ENCODE measurements around the gene CEBPZ.
"Not testable (repeated sequence)": the region's sequence is repeated elsewhere in the genome, so short reads cannot be mapped to it uniquely, and the experiment has no call there.

The CEBPZ gene, protein sequence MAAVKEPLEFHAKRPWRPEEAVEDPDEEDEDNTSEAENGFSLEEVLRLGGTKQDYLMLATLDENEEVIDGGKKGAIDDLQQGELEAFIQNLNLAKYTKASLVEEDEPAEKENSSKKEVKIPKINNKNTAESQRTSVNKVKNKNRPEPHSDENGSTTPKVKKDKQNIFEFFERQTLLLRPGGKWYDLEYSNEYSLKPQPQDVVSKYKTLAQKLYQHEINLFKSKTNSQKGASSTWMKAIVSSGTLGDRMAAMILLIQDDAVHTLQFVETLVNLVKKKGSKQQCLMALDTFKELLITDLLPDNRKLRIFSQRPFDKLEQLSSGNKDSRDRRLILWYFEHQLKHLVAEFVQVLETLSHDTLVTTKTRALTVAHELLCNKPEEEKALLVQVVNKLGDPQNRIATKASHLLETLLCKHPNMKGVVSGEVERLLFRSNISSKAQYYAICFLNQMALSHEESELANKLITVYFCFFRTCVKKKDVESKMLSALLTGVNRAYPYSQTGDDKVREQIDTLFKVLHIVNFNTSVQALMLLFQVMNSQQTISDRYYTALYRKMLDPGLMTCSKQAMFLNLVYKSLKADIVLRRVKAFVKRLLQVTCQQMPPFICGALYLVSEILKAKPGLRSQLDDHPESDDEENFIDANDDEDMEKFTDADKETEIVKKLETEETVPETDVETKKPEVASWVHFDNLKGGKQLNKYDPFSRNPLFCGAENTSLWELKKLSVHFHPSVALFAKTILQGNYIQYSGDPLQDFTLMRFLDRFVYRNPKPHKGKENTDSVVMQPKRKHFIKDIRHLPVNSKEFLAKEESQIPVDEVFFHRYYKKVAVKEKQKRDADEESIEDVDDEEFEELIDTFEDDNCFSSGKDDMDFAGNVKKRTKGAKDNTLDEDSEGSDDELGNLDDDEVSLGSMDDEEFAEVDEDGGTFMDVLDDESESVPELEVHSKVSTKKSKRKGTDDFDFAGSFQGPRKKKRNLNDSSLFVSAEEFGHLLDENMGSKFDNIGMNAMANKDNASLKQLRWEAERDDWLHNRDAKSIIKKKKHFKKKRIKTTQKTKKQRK

DNA sequence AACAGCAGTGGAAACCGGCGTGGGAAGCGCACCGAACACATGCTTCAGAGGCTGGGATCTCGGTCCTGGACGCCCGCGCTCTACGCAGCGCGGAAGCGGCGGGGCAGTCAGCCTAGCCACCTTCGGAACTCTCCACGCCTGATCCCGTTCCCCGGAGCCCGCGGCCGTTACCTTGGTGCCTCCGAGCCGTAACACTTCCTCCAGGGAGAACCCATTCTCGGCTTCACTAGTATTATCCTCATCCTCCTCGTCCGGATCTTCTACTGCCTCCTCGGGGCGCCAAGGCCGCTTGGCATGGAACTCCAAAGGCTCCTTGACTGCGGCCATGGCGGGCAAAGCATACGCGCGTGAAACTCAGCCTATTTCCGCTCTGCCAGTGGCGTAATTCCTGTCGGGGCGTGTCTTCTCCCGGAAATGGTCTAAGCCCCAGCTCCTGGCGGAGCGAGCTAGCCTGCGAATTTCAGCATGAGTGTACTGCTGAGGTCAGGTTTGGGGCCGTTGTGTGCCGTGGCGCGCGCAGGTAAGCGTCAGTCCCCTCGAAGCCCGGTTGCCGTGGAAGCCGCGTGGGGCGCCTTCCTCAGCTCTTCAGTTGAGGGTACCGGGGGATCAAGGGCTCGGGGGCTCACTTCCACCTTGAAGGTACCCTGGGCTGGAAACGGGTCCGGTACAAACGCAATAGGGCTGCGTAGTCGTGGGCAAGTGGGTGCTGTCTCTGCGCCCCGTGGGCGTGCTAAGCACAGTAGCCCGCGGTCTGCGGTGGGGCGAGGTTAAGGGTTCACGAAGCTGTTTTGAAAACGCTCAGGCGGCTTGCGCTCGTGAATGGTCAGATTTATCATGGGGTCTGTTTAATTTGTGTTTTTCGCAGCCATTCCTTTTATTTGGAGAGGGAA is at the start of gene CEBPZ, which contains the start of gene NDUFAF7:
Gene CEBPZ, minus strand, starts transcription at position 356 of the 890 bp plus-strand sequence. Its CDS starts 29 bp downstream, at position 327.
Gene NDUFAF7, plus strand, starts transcription at position 418 of the 890 bp plus-strand sequence. Its CDS starts 48 bp downstream, at position 466.
- peak; percentile 79 for DNase-seq

GRCh38 chr2:37276291-37276690 is 44.9 kb upstream of the CEBPZ start:
- DNase-seq = no peak

DNA sequence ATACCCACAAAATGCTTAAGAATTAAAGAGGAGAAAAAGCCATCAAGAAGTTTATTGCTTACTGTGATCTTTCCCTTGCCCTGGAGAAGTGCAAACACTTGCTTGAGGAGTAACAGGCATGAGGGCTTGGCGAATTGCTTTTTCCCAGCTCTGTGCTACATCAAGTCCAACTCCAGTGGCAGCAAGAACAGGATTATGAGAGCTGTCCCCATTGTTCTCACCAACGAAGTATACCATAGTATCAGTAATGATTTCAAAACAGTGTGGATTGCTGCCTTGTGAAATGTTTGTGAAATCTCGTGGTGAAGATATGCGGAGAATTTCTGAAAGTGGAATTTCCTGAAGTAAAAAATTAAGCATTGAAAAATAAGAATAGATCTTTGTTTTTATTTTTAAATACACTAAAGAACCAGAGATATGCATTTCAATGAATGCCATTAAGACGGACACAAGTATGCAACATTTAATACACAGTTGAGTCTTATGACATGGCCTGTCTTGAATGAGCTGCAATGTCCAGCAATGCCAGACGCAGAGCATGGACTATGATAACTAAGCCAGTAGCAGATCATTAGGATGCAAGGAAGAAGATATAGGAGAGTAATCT is 43.1 kb upstream of the CEBPZ start:
- no peak for DNase-seq

GRCh38 chr2:37271376-37272067 is 40.1 kb upstream of the CEBPZ start:
- no peak for DNase-seq

- DNase-seq = no peak
Measured at GRCh38 chr2:37268111-37268510, 36.7 kb upstream of the CEBPZ start.

GRCh38 chr2:37267685-37268084 is 36.3 kb upstream of the CEBPZ start:
- no peak for DNase-seq

DNA sequence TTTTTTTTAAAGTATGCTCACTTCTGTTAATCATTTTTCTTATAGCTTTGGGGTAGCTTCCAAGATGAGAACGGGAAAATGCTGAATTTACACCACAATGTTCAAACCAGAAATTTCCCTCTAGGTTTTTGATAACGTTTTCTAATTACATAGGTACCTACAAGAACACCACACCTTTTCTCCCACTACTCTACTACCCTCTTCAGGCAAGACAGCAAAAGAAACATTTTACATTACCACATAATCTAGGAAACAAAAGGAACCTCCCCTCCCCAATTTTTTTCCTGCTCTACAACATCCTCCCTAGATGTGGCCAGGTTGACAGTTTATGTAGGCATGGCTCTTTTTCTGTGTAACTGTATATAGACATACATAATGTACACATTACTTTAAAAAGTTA is 32.4 kb upstream of the CEBPZ start:
- no peak for DNase-seq

GRCh38 chr2:37262522-37262921 is 31.1 kb upstream of the CEBPZ start:
- DNase-seq = no peak

DNA sequence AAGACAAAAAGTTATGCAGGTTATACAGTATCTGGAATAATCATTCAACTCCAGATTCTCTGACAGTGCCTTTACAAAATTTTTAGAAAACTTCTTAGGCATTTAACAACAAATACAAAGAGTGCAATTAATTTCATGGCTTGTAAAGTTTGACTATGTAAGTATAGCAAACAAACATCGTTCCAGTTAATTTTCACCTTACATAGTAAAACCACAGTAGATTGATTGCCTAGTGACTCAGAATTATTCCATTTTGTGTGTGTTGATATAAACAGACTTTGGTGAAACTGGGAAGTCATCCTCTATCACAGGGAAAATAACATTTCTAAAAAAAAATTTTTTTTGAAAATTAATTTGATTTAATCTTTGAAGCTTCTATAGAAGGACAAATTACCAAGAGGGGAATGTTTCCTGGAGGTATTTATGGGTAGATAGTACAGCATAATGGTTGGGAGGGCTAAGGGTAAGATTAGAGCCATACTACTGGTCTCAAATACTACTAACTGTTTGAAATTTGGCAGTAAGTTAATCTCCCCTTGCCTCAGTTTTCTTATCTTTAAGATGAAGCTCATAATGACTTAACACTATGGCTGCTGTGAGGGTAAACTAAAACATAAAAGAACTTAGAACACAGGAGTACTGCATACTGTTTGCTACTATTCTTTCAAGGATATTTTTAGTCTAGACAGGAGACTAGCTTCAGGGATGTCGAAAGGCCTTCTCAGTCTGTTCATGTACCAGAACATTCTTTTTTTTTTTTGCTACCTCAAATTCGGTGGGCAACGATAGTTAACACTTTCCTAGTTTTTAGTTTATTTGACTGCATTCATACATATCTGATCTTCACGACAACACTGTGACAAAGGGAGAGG is 19.7 kb upstream of the CEBPZ start:
- no peak for DNase-seq

DNA sequence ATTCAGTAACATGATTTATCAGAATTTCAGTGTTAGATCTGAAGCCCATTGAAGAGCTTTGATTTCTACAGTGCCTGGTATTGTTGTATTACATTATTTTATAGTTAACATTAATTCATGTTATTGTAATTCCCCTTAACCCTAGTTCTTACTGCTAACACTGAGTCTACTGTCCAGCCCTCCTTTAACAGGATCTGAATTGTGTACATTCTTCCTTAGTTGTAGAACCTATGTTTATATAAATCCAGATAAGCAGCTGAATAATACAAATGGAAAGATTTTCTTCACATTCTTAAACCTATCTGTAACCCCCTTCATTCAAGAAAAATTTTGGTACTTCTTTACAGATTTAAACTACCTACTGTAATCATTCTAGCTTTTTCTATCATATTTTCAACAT is 14.8 kb upstream of the CEBPZ start:
- DNase-seq = no peak

GRCh38 chr2:37244755-37245154 is 13.4 kb upstream of the CEBPZ start:
- DNase-seq = no peak

DNA sequence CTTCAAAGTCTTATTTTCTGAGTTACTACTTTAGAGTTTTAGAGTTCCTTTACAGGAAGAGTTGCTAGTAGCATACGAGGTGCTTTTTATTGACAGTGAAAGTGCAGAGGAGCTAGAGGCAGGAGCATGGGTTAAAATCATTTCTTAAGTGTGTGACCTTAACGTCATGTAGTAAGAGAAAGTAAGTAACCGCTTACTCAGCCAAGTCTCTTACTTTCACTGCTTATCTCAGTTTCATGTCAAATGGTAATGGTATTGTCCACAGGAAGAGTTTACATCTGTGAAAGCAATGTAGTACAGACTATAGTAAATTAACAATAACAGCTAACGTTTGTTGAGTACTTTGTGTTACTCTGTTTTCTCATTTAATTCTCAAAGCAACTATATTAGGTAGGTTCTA is 12.6 kb upstream of the CEBPZ start:
- no peak for DNase-seq

DNA sequence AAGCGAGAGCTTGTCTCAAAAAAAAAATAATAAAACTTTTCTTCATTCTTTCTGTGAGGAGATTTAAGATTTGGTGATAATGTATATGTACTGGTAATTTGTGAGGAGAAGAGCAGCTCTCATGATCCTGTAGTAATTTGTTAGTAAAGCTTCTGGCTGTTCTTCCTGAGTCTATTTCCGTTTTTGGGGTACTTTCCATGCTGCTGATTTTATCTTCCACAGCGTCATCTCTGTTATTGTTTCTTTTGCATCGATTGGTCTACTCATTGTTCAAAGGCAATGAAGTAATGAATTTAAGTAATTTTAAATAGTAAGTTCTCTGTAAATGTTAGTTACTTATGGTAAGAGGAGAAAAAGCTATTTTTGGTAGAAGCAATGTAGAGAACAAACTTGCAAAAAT is 12.0 kb upstream of the CEBPZ start:
- DNase-seq = no peak

GRCh38 chr2:37232131-37232933 is 936 bp upstream of the CEBPZ start:
- DNase-seq = no peak

- no peak for DNase-seq
Measured at GRCh38 chr2:37230581-37230980, 815 bp downstream of the CEBPZ start.

- DNase-seq = no peak
Measured at GRCh38 chr2:37228788-37229187, 2.6 kb downstream of the CEBPZ start.

DNA sequence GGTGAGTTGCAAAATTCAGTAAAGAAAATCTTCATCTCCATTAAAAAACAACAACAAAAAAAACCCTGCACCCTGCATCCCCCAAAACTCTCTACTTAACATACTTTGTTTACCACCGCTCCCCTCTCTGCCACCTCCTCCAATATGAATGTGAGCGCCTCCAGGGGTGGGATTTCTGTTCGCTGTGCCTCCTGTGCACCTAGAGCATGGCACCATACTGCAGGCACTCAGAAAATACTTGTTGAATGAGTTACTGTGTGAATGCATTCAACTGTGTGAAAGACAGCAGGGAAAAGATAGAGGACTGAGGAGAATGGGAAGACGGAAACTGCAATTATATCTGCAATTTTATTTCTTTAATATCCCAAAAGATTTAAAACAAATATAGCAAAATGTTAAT is 4.5 kb downstream of the CEBPZ start:
- DNase-seq = no peak

GRCh38 chr2:37225129-37225528 is 6.3 kb downstream of the CEBPZ start:
- DNase-seq = not testable (repeated sequence)

- no peak for DNase-seq
Measured at GRCh38 chr2:37224063-37224462, 7.3 kb downstream of the CEBPZ start.

Data from NCI-H1048 (cell line).